Neuronal stem cell (in vitro differentiated cells): Measurements from ENCODE around the gene MIER3. TPM values are rescaled to one million over a fixed set of nuclear protein-coding genes. Genes with fewer than 3 reads are reported as not detected.

ENCODE experiments used
- DNase-seq: peaks from one replicate; pipeline ENCODE4 v3.0.0-alpha.2; 2013; ENCODE audit warnings: low spot score
- H2AFZ ChIP-seq: one replicate; pipeline ENCODE4 v1.6.1; 2013; ENCODE audit warnings: mild to moderate bottlenecking, low read length, inconsistent platforms
- H2AK5ac ChIP-seq: 2 replicates; pipeline ENCODE4 v1.6.1; 2013; ENCODE audit warnings: low read depth, mild to moderate bottlenecking, inconsistent platforms, low read length, moderate library complexity, mixed read lengths
- H2BK120ac ChIP-seq: 2 replicates; pipeline ENCODE4 v1.6.1; 2013; ENCODE audit warnings: low read depth, mild to moderate bottlenecking, inconsistent platforms, low read length, moderate library complexity, mixed read lengths
- H2BK12ac ChIP-seq: one replicate; pipeline ENCODE4 v1.6.1; 2013; ENCODE audit warnings: low read length, inconsistent platforms
- H2BK15ac ChIP-seq: 2 replicates; pipeline ENCODE4 v1.6.1; 2013; ENCODE audit warnings: mild to moderate bottlenecking, low read length, inconsistent platforms, mixed read lengths
- H2BK5ac ChIP-seq: one replicate; pipeline ENCODE4 v1.6.1; 2013; ENCODE audit warnings: inconsistent platforms, mild to moderate bottlenecking, low read length, moderate library complexity
- H3K14ac ChIP-seq: one replicate; pipeline ENCODE4 v1.6.1; 2013; ENCODE audit warnings: low read length, inconsistent platforms
- H3K18ac ChIP-seq: 2 replicates; pipeline ENCODE4 v1.6.1; 2013; ENCODE audit warnings: low read length, inconsistent platforms
- H3K23ac ChIP-seq: 2 replicates; pipeline ENCODE4 v1.6.1; 2013; ENCODE audit warnings: low read depth, mild to moderate bottlenecking, mixed read lengths, low read length, inconsistent platforms; ENCODE audit not compliant: poor library complexity
- H3K27ac ChIP-seq: replicated peaks from 3 replicates; pipeline ENCODE4 v1.5.1; 2013; ENCODE audit warnings: low read length, inconsistent platforms
- H3K27me3 ChIP-seq, 3 experiments: 2 replicates each; pipeline ENCODE4 v1.6.1; 2013; ENCODE audit warnings: low read length in 3 of 3, mild to moderate bottlenecking in 2 of 3, inconsistent platforms in 1 of 3, low read depth in 1 of 3, mixed read lengths in 1 of 3, moderate library complexity in 1 of 3; ENCODE audit not compliant: control insufficient read depth in 3 of 3, insufficient read depth in 3 of 3
- H3K36me3 ChIP-seq, 2 donors: replicated peaks in 1 of 2; 2 replicates each; pipeline ENCODE4 v1.6.1; 2013; ENCODE audit warnings: low read length in 2 of 2; ENCODE audit not compliant: control insufficient read depth in 2 of 2, insufficient read depth in 2 of 2
- H3K4ac ChIP-seq: 2 replicates; pipeline ENCODE4 v1.6.1; 2013; ENCODE audit warnings: inconsistent platforms, mild to moderate bottlenecking, low read length, moderate library complexity
- H3K4me1 ChIP-seq, 2 donors: 1 replicate in 1 of 2; 2 replicates in 1 of 2; pipeline ENCODE4 v1.6.1; 2013; ENCODE audit warnings: low read length in 2 of 2, low read depth in 1 of 2; ENCODE audit not compliant: control insufficient read depth in 2 of 2, insufficient read depth in 1 of 2
- H3K4me2 ChIP-seq: one replicate; pipeline ENCODE4 v1.6.1; 2013; ENCODE audit warnings: mild to moderate bottlenecking, low read length, inconsistent platforms; ENCODE audit not compliant: insufficient read depth, poor library complexity, severe bottlenecking
- H3K4me3 ChIP-seq, 2 donors: 2 replicates each; pipeline ENCODE4 v1.5.1; 2013; ENCODE audit warnings: low read length in 2 of 2, mild to moderate bottlenecking in 2 of 2, inconsistent platforms in 1 of 2, moderate library complexity in 1 of 2
- H3K79me1 ChIP-seq: one replicate; pipeline ENCODE4 v1.6.1; 2013; ENCODE audit warnings: low read depth, mild to moderate bottlenecking, inconsistent platforms, low read length, moderate library complexity
- H3K9ac ChIP-seq: one replicate; pipeline ENCODE4 v1.6.1; 2013; ENCODE audit warnings: mild to moderate bottlenecking, low read depth, low read length, inconsistent platforms; ENCODE audit not compliant: poor library complexity
- H3K9me3 ChIP-seq, 2 donors: replicated peaks in 1 of 2; 2 replicates each; pipeline versions ENCODE3 to v1.6.1; 2013; ENCODE audit warnings: low read length in 2 of 2, mild to moderate bottlenecking in 2 of 2, inconsistent platforms in 1 of 2, low read depth in 1 of 2, mixed read lengths in 1 of 2, moderate library complexity in 1 of 2; ENCODE audit not compliant: control insufficient read depth in 2 of 2, insufficient read depth in 1 of 2
- H4K8ac ChIP-seq: one replicate; pipeline ENCODE4 v1.6.1; 2013; ENCODE audit warnings: low read depth, mild to moderate bottlenecking, inconsistent platforms, low read length, moderate library complexity
- H4K91ac ChIP-seq: one replicate; pipeline ENCODE4 v1.6.1; 2013; ENCODE audit warnings: low read length, low read depth, mild to moderate bottlenecking, inconsistent platforms; ENCODE audit not compliant: poor library complexity
- WGBS, 2 donors: extraction: QIAGEN DNeasy Blood & Tissue Kit; methylation state at CpG; one replicate each; pipeline ENCODE4 v1.1.7; 2013; ENCODE audit warnings: missing lambda C conversion rate in 2 of 2, mixed read lengths in 1 of 2; ENCODE audit not compliant: insufficient read length in 2 of 2, insufficient replicate concordance in 1 of 2; ENCODE audit errors: extremely low coverage in 2 of 2; 5-methylcytosine and 5-hydroxymethylcytosine counted together
- polyA plus RNA-seq, 2 experiments: library from polyadenylated mRNA; stranded (reverse); fragments of 200-250 nt; gene quantifications; one replicate each; pipeline ENCODE4 v1.2.3, GENCODE V29; 2013

The MIER3 gene, protein sequence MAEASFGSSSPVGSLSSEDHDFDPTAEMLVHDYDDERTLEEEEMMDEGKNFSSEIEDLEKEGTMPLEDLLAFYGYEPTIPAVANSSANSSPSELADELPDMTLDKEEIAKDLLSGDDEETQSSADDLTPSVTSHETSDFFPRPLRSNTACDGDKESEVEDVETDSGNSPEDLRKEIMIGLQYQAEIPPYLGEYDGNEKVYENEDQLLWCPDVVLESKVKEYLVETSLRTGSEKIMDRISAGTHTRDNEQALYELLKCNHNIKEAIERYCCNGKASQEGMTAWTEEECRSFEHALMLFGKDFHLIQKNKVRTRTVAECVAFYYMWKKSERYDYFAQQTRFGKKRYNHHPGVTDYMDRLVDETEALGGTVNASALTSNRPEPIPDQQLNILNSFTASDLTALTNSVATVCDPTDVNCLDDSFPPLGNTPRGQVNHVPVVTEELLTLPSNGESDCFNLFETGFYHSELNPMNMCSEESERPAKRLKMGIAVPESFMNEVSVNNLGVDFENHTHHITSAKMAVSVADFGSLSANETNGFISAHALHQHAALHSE
- 24.7 TPM for polyA plus RNA-seq (2013, experiment 1 of 2)
- 25.0 TPM for polyA plus RNA-seq (2013, experiment 2 of 2)

DNA sequence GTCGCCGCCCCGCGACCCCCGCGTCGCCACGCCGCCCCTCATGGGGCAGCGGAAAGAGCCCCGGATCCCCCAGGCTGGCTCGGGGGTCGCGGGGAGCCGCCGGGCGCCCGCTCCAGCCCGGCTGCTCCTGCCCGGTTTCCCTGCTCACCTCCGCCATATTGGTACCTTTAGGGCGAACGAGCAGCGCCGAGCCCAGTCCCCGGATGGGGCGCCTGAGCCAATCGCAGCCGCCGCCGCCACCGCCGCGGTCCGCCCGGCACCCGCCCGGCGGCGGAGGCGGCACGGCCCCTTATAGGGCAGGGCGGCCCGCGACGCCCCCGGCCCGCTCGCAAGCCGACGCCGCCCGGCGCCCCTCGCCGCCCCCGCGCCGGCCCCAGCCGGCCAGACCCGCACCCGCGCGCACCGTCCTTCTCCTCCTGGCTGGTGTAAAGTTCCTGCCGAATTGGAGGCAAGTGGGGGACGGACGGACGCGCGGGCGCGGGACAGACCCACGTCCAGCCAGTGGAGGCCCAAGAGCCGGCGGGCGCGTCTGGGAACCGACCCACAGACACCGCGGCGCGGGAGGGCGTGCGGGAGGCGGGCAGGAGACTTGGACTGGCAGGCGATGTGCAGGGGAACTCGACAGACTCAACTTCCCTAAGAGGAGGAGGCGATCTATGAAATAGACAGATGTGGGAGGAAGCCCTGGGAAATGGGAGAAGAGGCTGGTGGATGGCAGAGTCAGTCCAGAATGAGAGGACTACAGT lies at the start of gene MIER3:
TSS of gene MIER3 (minus strand) at position 178 of the 746 bp plus-strand sequence. CDS start at position 157, 21 bp downstream.
- H3K9ac ChIP-seq, result peak within 1 kb of the TSS; percentile 91
- H3K23ac ChIP-seq, result peak within 1 kb of the TSS; percentile 92
- peak within 1 kb of the TSS; percentile 97 for H3K18ac ChIP-seq
- peak within 1 kb of the TSS; percentile 47 for H2BK120ac ChIP-seq
- H3K4ac ChIP-seq, result no peak within 1 kb of the TSS
- H3K4me1 ChIP-seq, result peaks cover 0 to 1% of the 10 kb centered on the region in 2 donors
- H2BK5ac ChIP-seq, result peak within 1 kb of the TSS; percentile 94
- DNase-seq, result peak; percentile 79
- no CpG with 5 or more reads among the region's 89 CpGs for WGBS, 2 donors
- peaks cover 6% of the 10 kb centered on the region for H3K79me1 ChIP-seq
- peak within 1 kb of the TSS; percentile 86 for H3K4me2 ChIP-seq
- H4K8ac ChIP-seq, result no peak within 1 kb of the TSS
- H3K4me3 ChIP-seq, result peak within 1 kb of the TSS; percentile 70 to 99
- H2AFZ ChIP-seq, result peak within 1 kb of the TSS; percentile 99
- H2AK5ac ChIP-seq, result peak within 1 kb of the TSS; percentile 61
- H3K36me3 ChIP-seq, result peaks cover 2 to 28% of the 10 kb centered on the region in 2 donors
- H2BK15ac ChIP-seq, result peak within 1 kb of the TSS; percentile 17
- H3K14ac ChIP-seq, result peak within 1 kb of the TSS; percentile 97
- no peak within 1 kb of the TSS for H4K91ac ChIP-seq
- H3K9me3 ChIP-seq, result no peaks in the 10 kb centered on the region
- peak within 1 kb of the TSS; percentile 73 for H2BK12ac ChIP-seq
- H3K27me3 ChIP-seq, result no peaks in the 10 kb centered on the region
- peak within 1 kb of the TSS; percentile 81 for H3K27ac ChIP-seq

DNA sequence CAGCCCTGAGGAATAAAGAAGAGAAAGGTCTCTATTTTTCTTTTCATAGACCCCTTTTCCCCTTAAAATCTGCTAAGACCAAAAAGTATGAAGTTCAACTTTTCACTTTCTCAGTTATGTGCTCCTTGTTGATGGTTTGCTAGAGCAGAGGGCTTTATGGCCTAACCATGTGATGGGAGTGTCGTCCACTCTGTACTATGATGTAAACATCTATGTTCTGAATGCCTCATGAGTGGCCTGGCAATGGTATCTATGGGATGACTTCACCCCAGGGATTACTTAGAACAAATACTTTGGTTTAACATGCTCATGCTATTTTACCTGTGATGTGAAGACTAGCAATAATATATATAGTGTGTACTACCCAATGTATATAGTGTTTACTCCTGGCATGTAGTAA lies 43.7 kb upstream of the MIER3 start:
- no peaks in the 10 kb centered on the region for H3K9me3 ChIP-seq

DNA sequence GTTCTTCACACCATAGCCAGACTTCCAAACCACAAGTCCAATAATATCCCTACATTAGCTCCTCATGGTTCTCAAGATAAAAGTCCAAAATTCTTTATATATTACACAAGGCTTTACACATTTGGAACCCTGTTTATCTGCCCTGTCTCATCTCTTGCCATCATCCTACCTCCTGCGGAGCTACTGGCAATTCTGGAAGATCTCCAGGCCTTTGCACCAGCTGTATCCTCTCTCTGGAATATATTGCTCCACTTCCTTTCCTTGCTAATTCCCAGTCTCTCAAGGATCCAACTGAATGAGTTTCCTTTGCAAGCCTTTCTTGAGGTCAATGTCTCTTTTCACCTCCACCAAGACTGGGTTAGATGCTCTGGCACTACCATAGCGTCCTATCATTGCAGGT lies 41.3 kb upstream of the MIER3 start:
- no peak overlapping the region for H2BK5ac ChIP-seq
- H3K4me1 ChIP-seq, result no peaks in the 10 kb centered on the region
- H3K18ac ChIP-seq, result no peak overlapping the region
- H3K4ac ChIP-seq, result no peak overlapping the region
- no peak overlapping the region for H3K4me2 ChIP-seq
- no CpG with 5 or more reads among the region's 2 CpGs for WGBS, 2 donors
- no peak overlapping the region for H4K91ac ChIP-seq
- no peak overlapping the region for H2BK12ac ChIP-seq
- no peak overlapping the region for H3K14ac ChIP-seq
- no peak overlapping the region for H2BK120ac ChIP-seq
- H3K9ac ChIP-seq, result no peak overlapping the region
- no peak overlapping the region for H3K27ac ChIP-seq
- H3K9me3 ChIP-seq, result no peaks in the 10 kb centered on the region
- no peaks in the 10 kb centered on the region for H3K36me3 ChIP-seq
- H2BK15ac ChIP-seq, result no peak overlapping the region
- H2AFZ ChIP-seq, result no peak overlapping the region
- H3K4me3 ChIP-seq, result no peak overlapping the region
- no peak overlapping the region for H4K8ac ChIP-seq
- H3K27me3 ChIP-seq, result no peaks in the 10 kb centered on the region
- no peak for DNase-seq
- no peak overlapping the region for H3K23ac ChIP-seq
- no peaks in the 10 kb centered on the region for H3K79me1 ChIP-seq
- no peak overlapping the region for H2AK5ac ChIP-seq

More for the DNA sequence above, 43.7 kb upstream of the MIER3 start:
- no peaks in the 10 kb centered on the region for H3K36me3 ChIP-seq
- no peak overlapping the region for H3K4me3 ChIP-seq
- H3K4me2 ChIP-seq, result no peak overlapping the region
- no peak overlapping the region for H2BK120ac ChIP-seq
- no peak overlapping the region for H3K9ac ChIP-seq
- H3K27me3 ChIP-seq, result no peaks in the 10 kb centered on the region
- H2BK12ac ChIP-seq, result no peak overlapping the region
- no peak overlapping the region for H2BK15ac ChIP-seq
- H3K4ac ChIP-seq, result no peak overlapping the region
- no peak overlapping the region for H2BK5ac ChIP-seq
- no peak for DNase-seq
- H2AFZ ChIP-seq, result no peak overlapping the region
- H3K4me1 ChIP-seq, result no peaks in the 10 kb centered on the region
- WGBS, 2 donors, result no CpG with 5 or more reads among the region's 1 CpG
- H4K91ac ChIP-seq, result no peak overlapping the region
- H3K27ac ChIP-seq, result no peak overlapping the region
- no peak overlapping the region for H3K14ac ChIP-seq
- H3K18ac ChIP-seq, result no peak overlapping the region
- H4K8ac ChIP-seq, result no peak overlapping the region
- no peak overlapping the region for H2AK5ac ChIP-seq
- no peak overlapping the region for H3K23ac ChIP-seq
- H3K79me1 ChIP-seq, result no peaks in the 10 kb centered on the region

DNA sequence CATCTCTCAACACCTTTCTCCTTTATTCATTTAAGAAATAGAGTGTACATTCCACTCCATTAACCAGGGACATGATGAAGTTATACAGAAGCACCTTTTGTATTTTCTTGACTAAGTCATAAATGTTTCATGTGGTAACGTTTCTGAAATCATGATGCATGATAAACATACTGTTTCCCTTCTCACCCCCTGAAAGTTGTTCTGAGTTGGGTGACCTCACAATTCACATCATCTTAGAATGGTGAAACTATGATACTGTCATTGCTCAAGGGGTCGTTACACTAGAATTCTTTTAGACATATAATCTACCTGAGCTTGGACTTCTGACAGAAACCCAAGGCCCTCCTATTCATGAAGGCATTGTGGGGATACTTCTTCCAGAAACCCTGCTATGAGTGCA lies 37.8 kb upstream of the MIER3 start:
- H2BK120ac ChIP-seq, result no peak overlapping the region

More for the DNA sequence above, 37.8 kb upstream of the MIER3 start:
- no peak overlapping the region for H3K23ac ChIP-seq
- no peak overlapping the region for H2BK5ac ChIP-seq
- no CpG with 5 or more reads among the region's 2 CpGs for WGBS, 2 donors
- H3K9ac ChIP-seq, result no peak overlapping the region
- no peaks in the 10 kb centered on the region for H3K36me3 ChIP-seq
- H2BK15ac ChIP-seq, result no peak overlapping the region
- no peaks in the 10 kb centered on the region for H3K4me1 ChIP-seq
- H3K79me1 ChIP-seq, result no peaks in the 10 kb centered on the region
- H3K27ac ChIP-seq, result no peak overlapping the region
- no peak for DNase-seq
- H4K91ac ChIP-seq, result no peak overlapping the region
- H2AFZ ChIP-seq, result no peak overlapping the region
- no peak overlapping the region for H3K14ac ChIP-seq
- peaks cover 0 to 3% (median 0%) of the 10 kb centered on the region in 3 experiments for H3K27me3 ChIP-seq
- no peak overlapping the region for H3K4me3 ChIP-seq
- no peak overlapping the region for H2AK5ac ChIP-seq
- no peak overlapping the region for H3K4me2 ChIP-seq
- no peak overlapping the region for H4K8ac ChIP-seq
- no peak overlapping the region for H3K18ac ChIP-seq
- H3K9me3 ChIP-seq, result no peaks in the 10 kb centered on the region
- no peak overlapping the region for H3K4ac ChIP-seq
- H2BK12ac ChIP-seq, result no peak overlapping the region
